Measurements from ENCODE around the gene C6orf47. TPM values are rescaled to one million over a fixed set of nuclear protein-coding genes. Genes with fewer than 3 reads are reported as not detected.
A peak's percentile ranks its signal among the peaks of the same experiment; 100 is the strongest.

Gene C6orf47
- total RNA-seq, 1 experiment from 2014 or later: 22.4 TPM

DNA sequence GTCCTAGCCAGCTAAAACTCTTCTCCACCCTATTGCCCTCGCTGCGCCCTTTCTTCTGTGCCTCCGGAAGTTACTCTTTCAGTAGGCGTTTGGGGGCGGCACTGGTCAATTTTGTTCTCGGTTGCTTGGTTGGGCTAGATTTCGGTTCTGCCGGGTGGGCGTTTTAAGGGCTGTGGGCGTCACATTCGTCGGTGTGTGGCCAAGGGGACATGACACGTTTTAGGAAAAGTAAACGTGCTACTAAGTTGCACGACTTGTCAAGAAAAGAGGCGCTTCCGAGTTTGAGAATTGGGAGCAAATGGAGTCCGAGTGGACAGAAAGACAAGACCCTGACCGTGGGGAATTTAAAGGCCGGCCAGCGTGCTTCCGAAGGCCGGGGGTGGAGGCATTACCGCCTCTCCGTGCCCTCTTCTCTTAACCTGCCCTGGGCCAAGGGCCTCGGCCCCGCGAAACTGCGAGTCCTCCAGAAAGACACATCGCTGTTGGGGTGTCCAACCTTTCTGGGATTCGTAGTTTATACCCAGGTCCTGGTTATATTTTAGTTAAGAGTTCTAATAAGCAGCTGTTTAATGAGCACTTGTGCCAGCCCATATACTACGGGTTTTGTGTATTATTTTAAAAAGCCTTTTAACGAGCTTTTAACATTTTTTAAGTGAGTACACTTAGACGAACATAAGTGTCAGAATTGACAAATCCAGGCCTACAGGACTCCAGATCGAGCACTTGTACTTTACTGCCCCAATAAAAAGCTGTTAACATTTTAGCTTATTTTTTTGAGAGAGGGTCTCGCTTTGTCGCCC, 7.5 kb downstream of the C6orf47 start:
- H3K27me3 ChIP-seq (ENCODE audit: control insufficient read depth, insufficient read depth, low read length): no peaks in the 10 kb centered on the region
- peaks cover 22% of the 10 kb centered on the region for H3K4me1 ChIP-seq (ENCODE audit: control insufficient read depth, insufficient read depth, low read length)
- in situ Hi-C loops (cut with HindIII; ENCODE audit: low pct_unique_long_range_greater_than_20kb, low sequenced_read_pairs) (no loop called here), intact Hi-C loops (cut with micrococcal nuclease; ENCODE audit: unreplicated experiment) (no loop called here)
- peaks cover 13% of the 10 kb centered on the region for H3K36me3 ChIP-seq (ENCODE audit: control insufficient read depth, insufficient read depth, low read length)
- TF ChIP-seq, protein P1, sequence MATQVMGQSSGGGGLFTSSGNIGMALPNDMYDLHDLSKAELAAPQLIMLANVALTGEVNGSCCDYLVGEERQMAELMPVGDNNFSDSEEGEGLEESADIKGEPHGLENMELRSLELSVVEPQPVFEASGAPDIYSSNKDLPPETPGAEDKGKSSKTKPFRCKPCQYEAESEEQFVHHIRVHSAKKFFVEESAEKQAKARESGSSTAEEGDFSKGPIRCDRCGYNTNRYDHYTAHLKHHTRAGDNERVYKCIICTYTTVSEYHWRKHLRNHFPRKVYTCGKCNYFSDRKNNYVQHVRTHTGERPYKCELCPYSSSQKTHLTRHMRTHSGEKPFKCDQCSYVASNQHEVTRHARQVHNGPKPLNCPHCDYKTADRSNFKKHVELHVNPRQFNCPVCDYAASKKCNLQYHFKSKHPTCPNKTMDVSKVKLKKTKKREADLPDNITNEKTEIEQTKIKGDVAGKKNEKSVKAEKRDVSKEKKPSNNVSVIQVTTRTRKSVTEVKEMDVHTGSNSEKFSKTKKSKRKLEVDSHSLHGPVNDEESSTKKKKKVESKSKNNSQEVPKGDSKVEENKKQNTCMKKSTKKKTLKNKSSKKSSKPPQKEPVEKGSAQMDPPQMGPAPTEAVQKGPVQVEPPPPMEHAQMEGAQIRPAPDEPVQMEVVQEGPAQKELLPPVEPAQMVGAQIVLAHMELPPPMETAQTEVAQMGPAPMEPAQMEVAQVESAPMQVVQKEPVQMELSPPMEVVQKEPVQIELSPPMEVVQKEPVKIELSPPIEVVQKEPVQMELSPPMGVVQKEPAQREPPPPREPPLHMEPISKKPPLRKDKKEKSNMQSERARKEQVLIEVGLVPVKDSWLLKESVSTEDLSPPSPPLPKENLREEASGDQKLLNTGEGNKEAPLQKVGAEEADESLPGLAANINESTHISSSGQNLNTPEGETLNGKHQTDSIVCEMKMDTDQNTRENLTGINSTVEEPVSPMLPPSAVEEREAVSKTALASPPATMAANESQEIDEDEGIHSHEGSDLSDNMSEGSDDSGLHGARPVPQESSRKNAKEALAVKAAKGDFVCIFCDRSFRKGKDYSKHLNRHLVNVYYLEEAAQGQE (IDR thresholded peaks at IDR 0.05; ENCODE audit: insufficient read depth in 1 of 2, low read depth in 2 of 2, low read length in 1 of 2): 0 out of 4 replicates have a peak, but pooled peaks of 1 of the 2 experiments have one; percentile 21
- TF ChIP-seq POLR2AphosphoS5 (IDR thresholded peaks at IDR 0.05; ENCODE audit: low read depth, low read length): peak; percentile 62
- TF ChIP-seq TCF7L2 (IDR thresholded peaks at IDR 0.05; ENCODE audit: low read depth, low read length): no peak; the same call in none of the 2 replicates
- H3K4me3 ChIP-seq (ENCODE audit: low read depth in 2 of 2, low read length in 2 of 2): peak overlapping the region; percentile 77 to 83
- peak overlapping the region; percentile 99 for H3K27ac ChIP-seq (ENCODE audit: low read length)
- TSS peak; percentile 99 for BruUV-seq (replicated peaks)
- no peak for DNase-seq (ENCODE audit: low read depth, low spot score)
- H3K9me3 ChIP-seq (ENCODE audit: control insufficient read depth, insufficient read depth, low read depth, low read length): no peaks in the 10 kb centered on the region
- ChIA-PET CTCF (interaction anchor here (0.6 kb wide), 1 partner anchor 254 kb away, joined by 4 read pairs; no protein-coding TSS in a partner anchor), POLR2A (interaction anchor here (0.5 to 2.1 kb wide), 7 partner anchors 8 to 974 kb away, joined by 3 to 10 read pairs (median 5); partner anchors contain the start of gene C6orf47)
- peak; percentile 85 for ATAC-seq

DNA sequence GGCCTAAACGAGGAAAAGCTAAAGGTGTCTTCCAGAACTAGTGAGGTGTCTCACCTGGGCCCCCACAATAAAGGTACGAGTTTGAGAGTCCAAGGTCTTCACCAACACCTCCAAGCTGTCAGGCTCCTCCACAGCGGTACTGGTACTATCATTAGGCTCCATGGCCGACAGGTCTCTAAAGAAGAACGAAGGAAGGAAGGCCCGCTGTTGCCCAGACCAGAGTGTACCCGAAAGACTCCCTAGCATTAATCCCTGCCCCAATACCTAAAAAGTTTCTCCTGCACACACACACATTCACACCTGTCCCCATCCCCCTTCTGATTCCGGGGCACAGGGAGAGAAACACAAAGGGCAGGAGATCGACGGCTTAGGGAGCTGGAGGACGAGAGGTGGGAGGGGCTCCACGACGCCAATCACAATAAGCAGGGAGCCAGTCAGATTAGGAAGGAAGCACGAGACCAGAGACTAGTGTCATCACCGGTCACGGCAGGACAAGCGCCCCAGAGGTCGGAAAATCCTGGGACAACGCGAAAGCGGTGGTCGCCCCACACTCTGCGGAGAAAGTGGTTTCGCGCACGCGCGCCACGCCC, 8.9 kb downstream of the C6orf47 start:
- TF ChIP-seq POLR2AphosphoS5 (IDR thresholded peaks at IDR 0.05; ENCODE audit: low read depth, low read length) (no peak), TCF7L2 (IDR thresholded peaks at IDR 0.05; ENCODE audit: low read depth, low read length) (no peak), SIN3A (IDR thresholded peaks at IDR 0.05; ENCODE audit: borderline replicate concordance, insufficient read depth, low read depth, low read length) (no peak)
- TF ChIP-seq, protein P2, sequence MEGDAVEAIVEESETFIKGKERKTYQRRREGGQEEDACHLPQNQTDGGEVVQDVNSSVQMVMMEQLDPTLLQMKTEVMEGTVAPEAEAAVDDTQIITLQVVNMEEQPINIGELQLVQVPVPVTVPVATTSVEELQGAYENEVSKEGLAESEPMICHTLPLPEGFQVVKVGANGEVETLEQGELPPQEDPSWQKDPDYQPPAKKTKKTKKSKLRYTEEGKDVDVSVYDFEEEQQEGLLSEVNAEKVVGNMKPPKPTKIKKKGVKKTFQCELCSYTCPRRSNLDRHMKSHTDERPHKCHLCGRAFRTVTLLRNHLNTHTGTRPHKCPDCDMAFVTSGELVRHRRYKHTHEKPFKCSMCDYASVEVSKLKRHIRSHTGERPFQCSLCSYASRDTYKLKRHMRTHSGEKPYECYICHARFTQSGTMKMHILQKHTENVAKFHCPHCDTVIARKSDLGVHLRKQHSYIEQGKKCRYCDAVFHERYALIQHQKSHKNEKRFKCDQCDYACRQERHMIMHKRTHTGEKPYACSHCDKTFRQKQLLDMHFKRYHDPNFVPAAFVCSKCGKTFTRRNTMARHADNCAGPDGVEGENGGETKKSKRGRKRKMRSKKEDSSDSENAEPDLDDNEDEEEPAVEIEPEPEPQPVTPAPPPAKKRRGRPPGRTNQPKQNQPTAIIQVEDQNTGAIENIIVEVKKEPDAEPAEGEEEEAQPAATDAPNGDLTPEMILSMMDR (IDR thresholded peaks at IDR 0.05): no peak
- TF ChIP-seq, protein P1 (IDR thresholded peaks at IDR 0.05; ENCODE audit: insufficient read depth in 1 of 2, low read depth in 2 of 2, low read length in 1 of 2): no peak
- peak overlapping the region; percentile 99 for H3K27ac ChIP-seq (ENCODE audit: low read length)
- H3K4me1 ChIP-seq (ENCODE audit: control insufficient read depth, insufficient read depth, low read length): peaks cover 13% of the 10 kb centered on the region
- no peaks in the 10 kb centered on the region for H3K27me3 ChIP-seq (ENCODE audit: control insufficient read depth, insufficient read depth, low read length)
- H3K4me3 ChIP-seq (ENCODE audit: low read depth in 2 of 2, low read length in 2 of 2): peak overlapping the region; percentile 77 to 83
- CTCF ChIA-PET: no interaction called here
- no peak for DNase-seq (ENCODE audit: low read depth, low spot score)
- no peaks in the 10 kb centered on the region for H3K9me3 ChIP-seq (ENCODE audit: control insufficient read depth, insufficient read depth, low read depth, low read length)
- peak; percentile 70 for ATAC-seq
- peaks cover 17% of the 10 kb centered on the region for H3K36me3 ChIP-seq (ENCODE audit: control insufficient read depth, insufficient read depth, low read length)
- no TSS peak for BruUV-seq (replicated peaks)
- POLR2A ChIA-PET: interaction anchor here (0.6 to 2.1 kb wide), 6 partner anchors 10 to 169 kb away, joined by 3 to 10 read pairs (median 3); partner anchors contain the start of gene C6orf47
- in situ Hi-C loops (cut with HindIII; ENCODE audit: low pct_unique_long_range_greater_than_20kb, low sequenced_read_pairs) (no loop called here), intact Hi-C loops (cut with micrococcal nuclease; ENCODE audit: unreplicated experiment) (no loop called here)

Measured in Panc1 (cell line).